Left cardiac atrium (tissue), 4 donors: ENCODE data around the gene KRTAP10-7. TPM values are rescaled to one million over a fixed set of nuclear protein-coding genes. Genes with fewer than 3 reads are reported as not detected.
"Not testable (repeated sequence)": the region's sequence is repeated elsewhere in the genome, so short reads cannot be mapped to it uniquely, and the experiment has no call there.

Experiments
- ATAC-seq, 2 donors: fragments of 200-7000 bp; cut with Tn5 transposase; one replicate each; pipeline ENCODE4 v1.9.1; 2020; ENCODE audit warnings: mild to moderate bottlenecking in 2 of 2, moderate library complexity in 2 of 2
- DNase-seq: peaks from one replicate; pipeline ENCODE4 v3.0.0-alpha.2; 2020
- intact Hi-C, 2 donors: fragments of 100-400 bp; cut with DNase I; formaldehyde crosslinking; loops; one replicate each; pipeline versions ENCODE4 v1.14.1 to v1.15.1; 2022 to 2023
- total RNA-seq, 2 donors: library from RNA; stranded (reverse); fragmentation: NEBNext Ultra II Directional; extraction: Animal tissue kit (Norgen Biotek cat#: 25700); gene quantifications; one replicate each; pipeline ENCODE4 v1.2.1, GENCODE V29; 2021
- donor health status: DM: no; HTN: yes; CAD: no.
- donor health status: DM: no; HTN: yes; CAD: no; lungs with severe emphysema.
- donor health status: DM: yes; HTN: yes; CAD: no.
- donor health status: Dilated cardiomyopathy.

KRTAP10-7 gene
- total RNA-seq, 2 donors from 2014 or later: not detected

DNA sequence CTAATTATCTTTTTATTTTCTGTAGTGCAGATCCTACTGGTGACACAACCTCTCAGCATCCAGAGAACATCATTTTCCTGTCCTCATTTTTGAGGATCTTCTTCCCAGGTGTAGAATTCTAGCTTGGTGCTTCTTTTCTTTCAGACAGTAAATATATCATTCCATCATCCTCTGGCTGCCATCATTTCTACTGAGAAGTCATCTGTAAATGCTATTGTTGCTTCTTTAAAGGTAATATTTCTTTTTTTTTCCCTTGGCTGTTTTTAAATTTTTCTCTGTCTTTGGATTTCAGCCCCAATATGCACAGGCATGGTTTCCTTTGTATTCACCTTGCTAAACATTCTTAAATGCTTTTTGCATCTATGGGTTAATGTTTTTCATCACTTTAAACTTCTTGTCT lies 23.2 kb downstream of the KRTAP10-7 start:
- intact Hi-C loops: no loop called here
- no peak for DNase-seq
- ATAC-seq: no peak

DNA sequence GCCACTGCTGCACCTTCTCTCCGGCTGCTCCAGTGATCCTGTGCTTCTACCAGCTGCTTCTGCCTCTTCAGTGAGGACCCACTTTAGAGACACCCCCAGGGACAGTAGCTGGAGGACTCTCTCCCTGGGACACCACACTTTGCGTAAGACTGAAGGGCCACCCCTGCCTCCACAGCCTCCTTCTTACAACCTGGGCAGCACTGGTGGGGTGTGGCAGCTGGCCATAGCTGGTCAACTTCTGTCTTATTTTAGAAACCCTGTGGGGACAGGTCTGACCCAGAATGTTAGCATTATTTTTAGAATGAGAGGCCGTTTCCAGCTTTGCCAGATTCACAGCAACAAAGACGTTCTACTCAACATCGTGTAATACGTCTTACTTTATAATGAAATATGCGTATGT lies 25.4 kb downstream of the KRTAP10-7 start:
- intact Hi-C loops: no loop called here
- ATAC-seq: peak in 1 of 2 donors; percentile 27
- DNase-seq: no peak

DNA sequence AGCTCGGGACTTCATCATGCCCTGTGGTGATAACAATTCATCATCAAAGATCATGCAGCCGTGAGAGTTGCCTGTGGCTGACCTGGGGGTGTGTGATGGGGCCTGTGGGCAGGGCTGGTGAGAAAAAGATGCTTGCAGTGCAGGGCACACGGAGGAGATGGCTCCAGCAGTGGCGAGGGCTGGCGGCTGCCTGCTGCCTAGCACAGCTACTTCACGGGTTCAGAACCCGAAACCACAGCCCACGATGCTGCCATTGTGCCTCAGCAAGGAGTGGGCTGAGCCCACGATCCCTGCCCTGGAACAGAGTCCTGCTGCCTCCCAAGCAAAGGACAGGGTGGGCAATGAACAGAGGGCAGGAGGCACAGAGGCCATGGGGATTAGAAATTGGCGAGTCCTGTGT lies 25.9 kb downstream of the KRTAP10-7 start:
- ATAC-seq: peak in 1 of 2 donors; percentile 42
- intact Hi-C loops: no loop called here
- no peak for DNase-seq

DNA sequence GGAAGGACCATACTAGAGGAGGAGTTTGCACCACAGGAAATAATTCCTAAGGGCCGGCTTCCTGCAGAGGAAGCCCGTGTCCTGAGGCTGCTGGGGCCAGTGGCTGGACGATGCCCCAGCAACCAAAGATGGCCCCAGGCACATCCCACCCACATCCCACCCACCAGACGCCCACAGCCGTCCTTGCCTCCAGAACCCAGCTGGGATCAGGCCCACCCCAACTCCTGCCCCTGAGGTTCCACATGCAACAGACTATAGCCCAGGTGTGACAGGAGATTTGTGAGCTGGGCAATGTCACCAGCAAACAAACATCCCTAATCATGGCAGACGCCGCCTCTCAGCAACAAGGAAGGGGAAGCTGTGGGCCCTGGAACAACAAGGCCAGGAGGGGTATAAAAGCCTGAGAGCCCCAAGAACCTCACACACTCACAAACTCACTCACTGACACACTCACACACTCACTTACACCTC lies 26.3 kb downstream of the KRTAP10-7 start, which contains the start of gene KRTAP10-9:
KRTAP10-9 (plus strand) TSS at position 421 of the 471 bp plus-strand sequence. CDS start 79 bp downstream, outside the sequence.
- no peak for ATAC-seq
- intact Hi-C loops: no loop called here

DNA sequence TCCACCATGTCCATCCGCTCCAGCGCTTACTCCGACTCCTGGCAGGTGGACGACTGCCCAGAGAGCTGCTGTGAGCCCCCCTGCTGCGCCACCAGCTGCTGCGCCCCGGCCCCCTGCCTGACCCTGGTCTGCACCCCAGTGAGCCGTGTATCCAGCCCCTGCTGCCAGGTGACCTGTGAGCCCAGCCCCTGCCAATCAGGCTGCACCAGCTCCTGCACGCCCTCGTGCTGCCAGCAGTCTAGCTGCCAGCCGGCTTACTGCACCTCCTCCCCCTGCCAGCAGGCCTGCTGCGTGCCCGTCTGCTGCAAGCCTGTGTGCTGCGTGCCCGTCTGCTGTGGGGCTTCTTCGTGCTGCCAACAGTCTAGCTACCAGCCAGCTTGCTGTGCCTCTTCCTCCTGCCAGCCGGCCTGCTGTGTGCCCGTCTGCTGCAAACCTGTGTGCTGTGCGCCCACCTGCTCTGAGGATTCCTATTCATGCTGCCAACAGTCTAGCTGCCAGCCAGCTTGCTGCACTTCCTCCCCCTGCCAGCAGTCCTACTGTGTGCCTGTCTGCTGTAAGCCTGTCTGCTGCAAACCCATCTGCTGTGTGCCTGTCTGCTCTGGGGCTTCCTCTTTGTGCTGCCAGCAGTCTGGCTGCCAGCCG lies 26.9 kb downstream of the KRTAP10-7 start:
- intact Hi-C loops, DNase-seq, ATAC-seq: not testable (repeated sequence)

More for the DNA sequence above, 26.3 kb downstream of the KRTAP10-7 start, which contains the start of gene KRTAP10-9:
- DNase-seq: no peak

DNA sequence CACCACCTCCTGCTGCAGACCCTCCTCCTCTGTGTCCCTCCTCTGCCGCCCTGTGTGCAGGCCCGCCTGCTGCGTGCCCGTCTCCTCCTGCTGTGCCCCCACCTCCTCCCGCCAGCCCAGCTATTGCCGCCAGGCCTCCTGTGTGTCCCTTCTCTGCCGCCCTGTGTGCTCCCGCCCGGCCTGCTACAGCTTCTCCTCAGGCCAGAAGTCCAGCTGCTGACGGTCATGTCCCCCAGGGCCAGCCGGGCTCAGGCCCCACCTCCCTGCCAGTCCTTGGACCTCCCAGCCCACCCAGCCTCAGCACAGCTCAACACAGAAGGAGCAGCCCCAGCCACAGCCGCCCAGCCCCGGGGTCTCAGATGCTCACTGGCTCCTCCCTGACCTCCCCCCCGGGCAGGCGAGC lies 27.4 kb downstream of the KRTAP10-7 start:
- DNase-seq, intact Hi-C loops, ATAC-seq: not testable (repeated sequence)

DNA sequence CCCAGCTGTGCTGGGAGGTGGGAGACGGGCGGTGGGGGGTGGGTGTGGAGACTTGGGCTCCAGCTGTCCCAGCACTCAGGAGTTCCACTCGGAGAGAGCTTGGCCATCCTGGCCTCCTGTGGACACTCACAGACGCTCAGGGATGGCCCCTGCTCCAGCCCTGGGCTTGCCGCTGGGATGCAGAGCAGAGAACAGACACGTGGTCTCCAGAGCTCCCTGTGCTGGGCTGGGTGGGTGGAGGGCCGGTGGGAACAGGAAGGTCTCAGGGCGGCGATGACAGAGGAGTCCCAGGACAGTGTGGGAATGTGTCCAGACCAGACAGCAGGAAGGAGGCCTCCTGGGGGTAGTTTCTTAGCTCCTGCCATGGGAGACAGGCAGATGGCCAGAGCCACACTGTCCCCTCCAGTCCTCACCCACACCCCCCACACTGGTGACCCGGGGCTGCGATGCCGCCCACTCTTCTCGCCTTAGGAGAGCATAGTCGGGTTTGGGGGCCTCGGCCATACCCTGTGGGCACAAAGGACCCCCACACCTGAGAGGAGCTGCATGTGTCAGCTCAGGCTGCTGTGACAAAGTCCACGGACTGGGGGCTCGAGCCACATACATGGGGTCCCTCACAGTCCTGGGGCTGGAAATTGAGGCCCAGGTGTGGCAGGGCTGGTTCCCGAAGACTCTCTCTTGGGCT lies 28.5 kb downstream of the KRTAP10-7 start:
- DNase-seq (no peak), ATAC-seq (peak; percentile 39 to 82)
- intact Hi-C loops: no loop called here

DNA sequence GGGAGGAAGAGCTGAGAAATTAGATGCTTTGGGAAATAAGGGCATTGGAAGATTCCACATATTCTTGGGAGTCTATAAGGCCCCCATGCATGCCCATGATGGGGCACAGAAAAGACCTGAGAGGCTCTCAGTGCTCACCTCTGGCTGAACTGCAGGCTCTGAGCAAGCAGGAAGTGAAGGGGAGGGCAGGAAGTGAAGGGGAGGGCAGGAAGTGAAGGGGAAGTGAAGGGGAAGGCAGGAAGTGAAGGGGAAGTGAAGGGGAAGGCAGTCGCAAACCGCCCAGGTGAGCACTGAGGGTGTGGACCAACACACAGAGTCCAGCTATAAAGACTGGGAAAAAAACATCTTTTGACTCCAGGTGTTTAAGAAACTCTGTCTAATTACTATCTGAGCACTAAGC lies 30.0 kb downstream of the KRTAP10-7 start:
- intact Hi-C loops: no loop called here
- ATAC-seq (no peak), DNase-seq (no peak)

DNA sequence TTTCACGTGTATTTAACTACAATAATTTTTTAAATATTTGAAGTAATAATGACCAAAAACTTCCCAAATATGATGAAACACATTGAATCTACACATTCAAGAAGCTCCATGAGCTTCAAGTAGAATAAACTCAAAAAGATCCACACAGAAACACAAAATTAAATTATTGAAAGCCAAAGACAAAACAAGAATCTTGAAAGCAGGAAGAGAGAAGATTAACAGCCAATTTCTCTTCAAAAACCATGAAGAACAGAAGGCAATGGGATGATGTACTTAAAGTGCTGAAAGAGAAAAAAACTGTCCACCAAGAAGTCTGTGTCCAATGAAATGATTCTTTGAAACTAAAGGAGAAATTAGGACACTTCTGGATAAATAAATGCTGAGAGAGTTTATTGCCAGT lies 31.7 kb downstream of the KRTAP10-7 start:
- no peak for ATAC-seq
- no peak for DNase-seq
- intact Hi-C loops: no loop called here

DNA sequence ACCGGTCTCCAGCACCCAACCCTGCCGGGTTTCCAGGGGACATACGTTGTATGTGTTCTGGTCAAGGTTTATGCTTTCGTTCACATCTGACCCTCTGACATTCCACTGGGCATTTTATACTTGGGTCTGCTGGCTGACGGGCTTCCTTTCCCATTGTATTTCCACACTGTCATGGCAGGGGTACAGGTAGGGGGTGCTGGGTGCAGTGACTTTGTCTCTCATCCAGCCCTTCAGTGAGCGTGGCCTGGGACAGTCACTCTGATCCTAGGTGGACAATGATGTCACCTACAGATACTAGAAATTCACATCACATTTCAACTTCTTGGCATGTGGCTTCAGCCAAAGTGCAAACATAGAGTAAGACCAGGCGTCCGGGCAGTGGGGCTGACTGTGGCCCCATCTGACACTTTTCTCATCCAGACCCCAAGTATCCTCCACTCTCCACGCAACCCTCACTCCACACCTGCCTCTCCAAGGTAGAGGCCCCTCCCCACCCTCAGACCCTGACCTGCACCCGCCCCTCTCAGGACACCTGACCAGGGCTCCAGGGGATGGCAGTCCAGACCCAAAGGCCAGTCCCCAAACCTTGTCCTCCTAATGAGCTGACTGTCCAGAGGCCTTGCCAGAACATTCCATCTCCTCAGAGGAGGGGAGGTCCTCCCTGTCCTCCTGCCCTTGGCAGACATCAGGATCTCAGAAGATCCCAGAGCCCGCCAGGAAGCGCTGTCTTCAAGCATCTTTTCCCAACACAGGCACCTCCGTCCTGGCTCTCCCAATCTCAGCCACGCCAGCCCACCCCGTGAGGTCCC lies 36.0 kb downstream of the KRTAP10-7 start:
- DNase-seq (no peak), ATAC-seq (no peak)
- intact Hi-C loops: no loop called here

DNA sequence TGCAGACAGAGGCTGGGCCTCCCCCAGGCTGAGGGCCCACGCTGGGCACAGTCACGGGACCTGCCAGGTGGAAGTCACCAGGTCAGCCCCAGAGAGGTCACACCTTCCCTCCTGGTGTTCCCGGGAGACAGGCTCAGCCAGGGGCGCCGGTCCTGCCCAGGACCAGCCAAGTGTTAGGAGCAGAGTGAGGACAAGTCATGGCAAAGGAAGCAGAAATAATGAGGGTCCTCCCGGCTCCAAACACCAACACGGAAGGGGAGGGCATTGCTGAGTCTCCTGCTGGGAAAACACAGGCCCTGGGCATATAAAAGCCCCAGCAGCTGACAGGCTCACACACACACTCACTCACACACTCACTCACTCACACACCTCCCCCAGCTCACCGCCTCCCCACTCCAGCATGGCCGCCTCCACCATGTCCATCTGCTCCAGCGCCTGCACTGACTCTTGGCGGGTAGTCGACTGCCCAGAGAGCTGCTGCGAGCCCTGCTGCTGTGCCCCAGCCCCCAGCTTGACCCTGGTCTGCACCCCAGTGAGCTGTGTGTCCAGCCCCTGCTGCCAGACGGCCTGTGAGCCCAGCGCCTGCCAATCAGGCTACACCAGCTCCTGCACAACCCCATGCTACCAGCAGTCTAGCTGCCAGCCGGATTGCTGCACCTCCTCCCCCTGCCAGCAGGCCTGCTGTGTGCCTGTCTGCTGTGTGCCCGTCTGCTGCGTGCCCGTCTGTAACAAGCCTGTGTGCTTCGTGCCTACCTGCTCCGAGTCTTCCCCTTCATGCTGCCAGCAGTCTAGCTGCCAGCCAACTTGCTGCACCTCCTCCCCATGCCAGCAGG lies 36.8 kb downstream of the KRTAP10-7 start, which contains the start of gene KRTAP10-10:
KRTAP10-10 (plus strand) TSS at position 339 of the 833 bp plus-strand sequence; CDS start at position 401, 62 bp downstream.
- no peak for ATAC-seq
- no peak for DNase-seq
- intact Hi-C loops: no loop called here

DNA sequence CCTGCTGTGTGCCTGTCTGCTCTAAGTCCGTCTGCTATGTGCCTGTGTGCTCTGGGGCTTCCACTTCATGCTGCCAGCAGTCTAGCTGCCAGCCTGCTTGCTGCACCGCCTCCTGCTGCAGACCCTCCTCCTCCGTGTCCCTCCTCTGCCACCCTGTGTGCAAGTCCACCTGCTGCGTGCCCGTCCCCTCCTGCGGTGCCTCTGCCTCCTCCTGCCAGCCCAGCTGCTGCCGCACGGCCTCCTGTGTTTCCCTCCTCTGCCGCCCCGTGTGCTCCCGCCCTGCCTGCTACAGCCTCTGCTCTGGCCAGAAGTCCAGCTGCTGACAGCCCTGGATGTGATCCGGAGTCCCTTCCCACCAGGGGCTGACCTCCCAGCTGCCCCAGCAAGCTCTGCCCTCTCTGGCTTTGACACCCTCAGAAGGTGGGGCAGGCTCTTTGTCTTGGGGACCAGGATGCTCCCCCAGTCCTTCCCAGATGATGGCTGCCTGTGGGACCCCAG lies 37.5 kb downstream of the KRTAP10-7 start:
- DNase-seq, intact Hi-C loops, ATAC-seq: not testable (repeated sequence)

DNA sequence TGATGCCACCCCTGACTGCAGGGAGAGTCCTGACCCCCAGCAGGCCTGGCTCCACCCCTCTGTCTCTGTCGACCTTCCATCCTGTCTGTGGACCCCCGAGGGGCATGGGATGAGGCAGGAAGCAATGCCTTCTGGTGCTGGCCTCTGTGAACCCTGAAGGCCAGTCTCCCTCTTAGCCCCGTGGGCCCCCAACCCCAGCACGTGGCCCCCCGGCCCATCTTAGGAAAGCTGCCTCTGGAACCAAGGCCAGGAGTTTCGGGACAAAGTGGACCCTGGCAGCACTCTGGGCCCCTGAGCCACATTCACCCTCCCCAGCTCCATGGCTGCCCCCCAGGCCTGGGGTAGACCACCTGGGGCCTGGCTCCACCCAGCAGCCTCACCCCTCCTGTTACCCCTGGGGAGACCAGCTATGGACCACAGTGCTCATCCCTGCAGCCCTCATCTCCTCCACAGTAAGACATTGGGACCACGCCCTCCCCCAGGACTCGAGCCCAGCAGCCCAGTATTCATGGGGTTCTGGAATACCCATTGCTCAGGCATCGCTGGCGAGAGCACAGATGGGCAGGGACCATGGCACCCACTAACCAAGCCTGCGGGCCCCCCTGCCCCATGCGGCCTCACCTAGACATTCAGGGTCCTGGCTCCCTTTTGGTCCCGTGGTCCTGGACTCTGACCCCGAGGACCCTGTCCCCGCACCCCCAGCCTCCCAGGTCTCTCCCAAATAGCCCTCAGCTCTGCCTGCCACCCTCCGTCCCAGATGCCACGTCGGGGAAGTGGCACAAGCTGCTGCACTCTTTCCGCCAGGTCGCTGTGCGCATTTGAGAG lies 38.3 kb downstream of the KRTAP10-7 start:
- intact Hi-C loops, ATAC-seq, DNase-seq: not testable (repeated sequence)

DNA sequence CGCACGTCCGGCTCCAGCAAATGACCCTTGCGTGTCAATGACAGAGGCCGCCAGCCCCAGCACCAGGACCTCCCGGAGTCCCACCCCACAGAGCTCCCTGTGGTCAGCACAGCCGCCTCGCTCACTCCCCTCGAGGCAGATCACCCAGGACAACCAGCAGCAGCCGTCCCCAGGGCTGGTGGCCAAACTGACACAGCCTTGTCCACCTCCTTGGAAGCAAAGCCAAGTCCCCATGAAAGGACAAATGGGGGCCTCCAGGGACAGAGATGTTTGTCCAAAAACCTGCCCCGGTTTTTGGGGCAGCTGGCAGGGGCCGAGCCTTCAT lies 38.9 kb downstream of the KRTAP10-7 start:
- no peak for DNase-seq
- intact Hi-C loops: no loop called here
- no peak for ATAC-seq

DNA sequence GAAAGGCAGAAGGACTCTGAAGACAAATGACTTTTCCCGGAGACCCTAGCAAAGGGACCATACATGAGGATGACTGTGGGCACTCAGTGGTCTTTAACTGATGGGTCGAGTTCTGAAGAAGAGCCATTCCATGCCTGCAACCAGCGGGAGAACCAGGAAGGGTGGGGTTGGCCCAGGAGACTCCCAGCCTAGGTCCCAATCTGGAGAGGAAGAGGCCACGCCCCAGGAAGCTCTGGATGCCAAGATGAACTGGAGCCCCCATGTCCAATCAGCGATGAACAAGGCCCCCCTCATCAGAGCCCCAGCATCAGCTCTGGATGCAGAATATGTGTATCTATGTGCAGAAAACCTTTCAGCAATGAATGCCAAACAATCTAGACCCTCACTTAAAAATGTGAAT lies 40.4 kb downstream of the KRTAP10-7 start:
- ATAC-seq (no peak), DNase-seq (no peak)
- intact Hi-C loops: no loop called here

DNA sequence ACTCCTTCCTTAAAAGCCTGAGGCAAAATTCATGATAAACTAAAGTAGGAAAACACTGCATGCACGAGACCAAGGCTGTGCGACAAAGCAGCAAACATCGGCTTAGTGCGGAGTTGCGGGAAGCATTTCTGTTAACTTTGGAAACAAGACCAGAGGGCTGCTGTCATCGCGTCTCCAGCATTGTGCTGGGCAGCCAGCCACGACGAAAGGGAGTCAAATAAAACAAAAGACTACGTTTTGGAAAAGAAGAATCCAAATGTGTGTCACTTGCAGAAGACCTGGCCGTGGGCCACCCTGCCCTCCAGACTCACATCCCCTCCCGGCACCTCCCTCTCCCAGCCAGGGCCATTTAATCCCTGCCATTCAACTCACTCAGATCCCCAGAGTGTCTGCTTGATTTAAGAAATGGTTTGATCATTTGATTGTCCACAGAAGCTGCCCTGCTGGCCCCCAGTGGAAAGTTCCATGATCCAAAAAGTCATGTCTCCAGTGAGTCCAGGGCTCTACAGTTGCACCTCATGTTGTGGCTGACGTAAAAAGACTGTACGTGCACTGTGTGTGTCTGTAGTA lies 43.4 kb downstream of the KRTAP10-7 start:
- intact Hi-C loops: no loop called here
- ATAC-seq (no peak), DNase-seq (no peak)

DNA sequence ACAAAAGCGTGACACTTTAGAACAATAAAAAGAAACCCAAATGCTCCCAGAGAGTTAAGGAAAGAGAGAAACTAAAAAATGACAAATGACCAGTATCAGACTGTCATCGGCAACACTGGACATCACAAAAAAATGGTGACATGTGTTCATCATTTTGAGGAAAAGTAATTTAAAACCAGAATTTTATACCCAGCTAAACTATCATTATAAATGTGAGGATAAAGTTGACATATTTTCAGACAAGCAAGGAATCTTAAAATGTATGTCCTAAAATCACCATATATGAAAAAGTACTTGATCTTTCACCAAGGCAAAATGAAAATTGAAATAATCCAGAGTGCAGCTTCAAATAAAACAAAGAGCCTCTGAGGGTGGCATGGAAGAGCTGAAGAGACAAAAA lies 44.5 kb downstream of the KRTAP10-7 start:
- no peak for DNase-seq
- intact Hi-C loops: no loop called here

More for the DNA sequence above, 44.5 kb downstream of the KRTAP10-7 start:
- ATAC-seq: no peak
